NCI-H510A treated with DMSO at 0.1 percent for 48 hours (cell line): ENCODE results near the gene CENPU.
"Not testable (repeated sequence)": the region's sequence is repeated elsewhere in the genome, so short reads cannot be mapped to it uniquely, and the experiment has no call there.

ENCODE experiments used
- DNase-seq: peaks from one replicate; lab custom pipeline; 2025; lab: John Stamatoyannopoulos, UW

Gene CENPU

GRCh38 chr4:184752496-184753275 lies 18.8 kb upstream of the CENPU start:
- no peak for DNase-seq

DNA sequence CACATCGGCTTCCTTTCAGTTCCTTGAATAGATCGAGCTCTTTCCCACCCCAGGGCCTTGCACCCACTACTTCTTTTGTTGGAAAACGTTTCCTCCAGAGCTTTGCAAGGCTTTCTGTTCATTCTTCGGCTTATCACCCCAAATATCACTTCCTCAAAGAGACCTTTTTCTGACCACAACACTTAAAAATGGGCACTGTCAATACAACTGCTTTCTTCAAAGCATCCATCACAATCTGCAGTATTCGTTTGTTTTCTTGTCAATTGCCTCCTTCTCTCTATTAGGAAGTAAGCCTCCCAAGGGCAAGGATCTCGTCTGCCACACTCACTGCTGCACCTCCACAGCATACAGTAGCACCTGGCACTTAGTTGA lies 17.7 kb upstream of the CENPU start:
- DNase-seq, result no peak

- DNase-seq, result no peak
Observed at GRCh38 chr4:184750926-184751584, 17.2 kb upstream of the CENPU start.

GRCh38 chr4:184748251-184748652 lies 14.4 kb upstream of the CENPU start:
- DNase-seq, result no peak

GRCh38 chr4:184747034-184747830 lies 13.3 kb upstream of the CENPU start:
- DNase-seq, result peak; percentile 24

DNA sequence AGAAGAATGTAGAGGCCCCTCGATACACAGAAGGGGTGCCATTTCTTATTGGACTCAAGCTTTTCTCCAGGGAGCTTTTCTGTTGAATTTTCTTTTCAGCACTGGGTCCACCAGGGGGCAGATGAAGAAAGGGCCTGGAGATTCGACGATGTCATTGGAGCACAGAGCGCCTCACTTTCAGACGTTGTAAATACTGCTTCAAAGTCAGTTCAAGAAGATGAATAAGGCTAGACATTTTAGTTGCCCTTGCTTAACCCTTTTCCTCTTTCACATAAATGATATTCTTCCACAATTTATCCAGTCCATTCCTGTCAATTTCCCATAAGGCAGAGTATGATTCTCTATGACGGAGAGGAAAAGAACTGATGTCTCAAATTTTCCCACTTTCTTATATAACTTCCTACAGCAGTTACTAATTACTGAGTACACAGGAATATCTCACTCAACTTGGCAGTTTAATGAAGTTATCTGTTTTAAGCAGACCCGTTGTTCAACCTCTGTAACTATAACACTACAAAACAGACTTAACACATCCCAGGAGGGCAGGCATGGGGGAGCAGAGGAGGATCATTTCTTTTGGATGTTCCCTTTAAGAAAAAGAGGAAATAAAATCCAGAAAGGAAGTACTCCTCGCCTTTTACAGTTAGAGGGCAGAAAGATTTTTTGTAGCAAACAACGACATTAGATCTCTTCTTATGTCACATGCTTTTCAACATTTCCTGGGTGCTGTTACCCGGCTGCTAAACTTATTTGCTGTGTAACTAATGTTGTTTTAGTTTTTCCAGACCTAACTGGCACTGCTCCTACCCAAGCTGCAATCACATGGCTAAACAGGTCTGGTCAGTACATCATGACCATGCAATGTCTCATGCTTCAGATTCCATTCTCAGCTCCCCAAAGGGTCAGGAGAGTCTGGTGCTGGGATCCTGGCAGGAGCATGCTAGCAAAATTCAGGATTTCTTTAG lies 12.2 kb upstream of the CENPU start:
- peak; percentile 63 for DNase-seq

DNA sequence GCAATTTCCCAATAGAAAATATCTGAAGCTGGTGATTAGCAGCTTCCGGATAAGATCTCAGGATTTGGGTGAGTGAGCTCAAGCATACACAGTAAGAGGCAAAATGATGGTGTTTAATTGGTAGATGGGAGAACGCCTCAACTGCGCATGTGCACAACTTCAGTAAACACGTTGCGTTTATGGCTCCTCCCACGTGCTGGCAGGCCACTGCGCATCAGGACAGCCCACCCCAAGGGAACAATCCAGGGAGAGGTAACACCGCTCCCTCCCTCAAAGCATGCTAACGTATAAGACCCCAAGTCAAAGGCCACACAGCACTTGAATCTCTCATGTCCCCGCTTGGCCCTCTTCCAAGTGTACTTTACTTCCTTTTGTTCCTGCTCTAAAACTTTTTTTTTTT lies 10.3 kb upstream of the CENPU start:
- no peak for DNase-seq

- DNase-seq, result no peak
Observed at GRCh38 chr4:184743650-184744049, 9.8 kb upstream of the CENPU start.

GRCh38 chr4:184741651-184742050 lies 7.8 kb upstream of the CENPU start:
- not testable (repeated sequence) for DNase-seq

GRCh38 chr4:184740980-184741391 lies 7.1 kb upstream of the CENPU start:
- no peak for DNase-seq

DNA sequence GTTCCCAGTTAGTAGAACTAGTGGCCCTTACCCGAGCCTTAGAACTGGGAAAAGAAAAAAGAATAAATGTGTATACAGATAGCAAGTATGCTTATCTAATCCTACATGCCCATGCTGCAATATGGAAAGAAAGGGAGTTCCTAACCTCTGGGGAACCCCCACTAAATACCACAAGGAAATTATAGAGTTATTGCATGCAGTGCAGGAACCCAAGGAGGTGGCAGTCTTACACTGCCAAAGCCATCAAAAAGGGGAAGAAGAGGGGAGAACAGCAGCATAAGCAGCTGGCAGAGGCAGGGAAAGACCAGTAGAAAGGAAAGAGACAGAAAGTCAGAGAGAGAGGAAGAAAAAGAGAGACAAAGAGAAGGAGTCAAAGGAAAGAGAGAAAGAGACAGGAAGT lies 5.7 kb upstream of the CENPU start:
- DNase-seq, result not testable (repeated sequence)

- peak; percentile 8 for DNase-seq
Observed at GRCh38 chr4:184734758-184735157, 862 bp upstream of the CENPU start.

GRCh38 chr4:184732126-184732525 lies 1.8 kb downstream of the CENPU start:
- DNase-seq, result peak; percentile 16

DNA sequence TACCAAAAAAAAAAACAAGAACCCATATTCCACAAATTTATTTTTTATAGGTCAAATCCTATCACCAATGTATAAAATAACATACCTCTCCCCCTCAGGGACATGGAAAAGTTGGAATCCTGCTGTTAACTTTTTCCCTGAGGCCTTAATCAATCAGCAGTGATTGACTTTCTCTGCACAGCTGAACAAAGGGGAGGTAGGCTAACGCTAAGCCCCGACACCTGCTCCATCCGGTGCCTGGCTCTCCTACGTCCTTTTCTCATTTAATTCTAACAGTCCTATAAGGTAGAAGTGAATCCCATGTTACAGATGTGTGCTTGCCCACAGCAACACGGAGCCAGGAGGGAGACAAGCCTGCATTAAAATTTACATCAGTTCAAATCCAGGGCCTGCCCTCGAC lies 2.8 kb downstream of the CENPU start:
- DNase-seq, result no peak

DNA sequence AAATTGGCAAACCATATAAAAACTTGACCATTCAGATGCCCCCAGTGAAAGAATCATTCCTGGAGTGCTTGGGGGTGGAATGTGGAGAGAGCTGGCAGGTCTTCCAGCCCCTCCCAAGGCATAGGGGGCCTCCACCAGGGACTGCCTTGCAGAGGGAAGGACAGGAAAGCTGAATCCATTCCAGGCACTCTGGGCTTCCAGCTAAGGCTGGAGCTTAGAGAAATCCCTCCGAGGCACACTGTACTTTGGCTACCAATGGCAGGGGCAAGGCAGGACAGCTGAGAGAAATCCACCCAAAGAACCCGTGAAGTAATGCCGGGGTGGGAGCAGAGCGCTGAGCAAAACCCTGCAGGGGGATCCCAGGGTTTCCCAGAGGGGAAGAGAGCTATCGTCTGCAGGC lies 4.0 kb downstream of the CENPU start:
- no peak for DNase-seq

DNA sequence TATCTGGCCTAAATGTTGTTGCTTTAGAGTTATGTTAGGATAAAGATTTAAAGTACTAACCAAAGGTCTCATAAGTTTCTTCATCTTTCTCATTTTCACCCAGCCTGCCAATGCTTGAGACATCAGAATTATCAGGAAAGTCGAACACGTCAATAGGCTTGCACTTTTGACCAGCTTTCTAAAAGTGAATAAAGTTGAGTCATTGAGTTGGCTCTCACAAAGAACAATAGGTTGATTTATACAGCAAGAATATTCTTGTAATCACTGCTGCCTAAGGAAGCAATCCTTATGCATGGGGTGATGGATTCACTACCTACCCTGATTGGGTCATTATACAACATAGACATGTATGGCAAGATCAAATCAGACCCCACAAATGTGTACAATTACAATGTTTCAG lies 5.0 kb downstream of the CENPU start:
- DNase-seq, result no peak

GRCh38 chr4:184727430-184727829 lies 6.5 kb downstream of the CENPU start:
- DNase-seq, result no peak

DNA sequence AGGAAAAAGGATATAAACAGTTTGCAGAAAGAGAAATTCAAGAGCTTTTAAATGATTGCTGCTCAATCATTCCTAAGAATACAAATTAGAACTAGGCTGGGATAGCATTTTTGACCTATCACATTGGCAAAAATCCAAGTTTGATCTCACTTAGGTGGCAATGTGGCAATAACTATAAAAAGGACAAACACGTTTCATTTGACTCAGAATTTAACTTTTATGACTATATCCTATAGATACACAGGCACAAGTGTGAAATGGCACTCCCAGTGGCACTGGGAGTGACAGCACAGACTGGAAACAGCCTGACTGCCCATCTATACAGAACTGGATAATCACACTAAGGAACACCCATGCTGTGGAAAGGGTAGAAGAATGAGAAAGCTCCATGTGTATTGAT lies 11.1 kb downstream of the CENPU start:
- no peak for DNase-seq

DNA sequence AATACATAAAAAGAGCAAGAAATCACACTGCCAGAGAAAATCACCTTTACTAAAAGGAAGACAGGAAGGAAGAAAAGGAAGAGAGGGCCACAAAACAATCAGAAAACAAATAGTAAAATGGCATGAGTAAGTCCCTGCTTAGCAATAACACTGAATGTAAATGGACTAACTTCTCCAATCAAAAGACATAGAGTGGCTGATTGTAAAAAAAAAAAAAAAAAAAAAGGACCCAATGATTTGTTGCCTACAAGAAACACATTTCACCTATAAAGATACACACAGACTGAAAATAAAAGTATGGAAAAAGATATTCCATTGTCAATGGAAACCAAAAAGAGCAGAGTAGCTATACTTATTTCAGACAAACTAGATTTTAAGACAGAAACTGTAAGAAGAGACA lies 12.6 kb downstream of the CENPU start:
- no peak for DNase-seq

DNA sequence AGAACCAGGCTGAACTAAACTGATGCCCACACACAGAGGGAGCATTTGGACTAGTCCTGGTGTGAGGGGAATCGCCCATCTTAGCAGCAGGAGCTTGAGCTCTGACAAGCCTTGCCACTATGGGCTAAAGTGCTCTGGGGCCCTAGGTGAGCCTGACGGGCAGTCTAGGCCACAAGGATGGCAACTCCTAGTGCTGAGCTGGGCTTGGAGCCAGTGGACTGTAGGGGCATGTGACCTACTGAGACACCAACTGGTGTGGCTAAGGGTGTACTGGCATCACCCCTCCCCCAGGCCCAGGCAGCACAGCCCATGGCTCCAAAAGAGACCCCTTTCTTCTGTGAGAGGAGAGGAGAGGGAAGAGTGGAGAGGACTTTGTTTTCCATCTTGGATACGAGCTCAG lies 14.5 kb downstream of the CENPU start:
- DNase-seq, result no peak

DNA sequence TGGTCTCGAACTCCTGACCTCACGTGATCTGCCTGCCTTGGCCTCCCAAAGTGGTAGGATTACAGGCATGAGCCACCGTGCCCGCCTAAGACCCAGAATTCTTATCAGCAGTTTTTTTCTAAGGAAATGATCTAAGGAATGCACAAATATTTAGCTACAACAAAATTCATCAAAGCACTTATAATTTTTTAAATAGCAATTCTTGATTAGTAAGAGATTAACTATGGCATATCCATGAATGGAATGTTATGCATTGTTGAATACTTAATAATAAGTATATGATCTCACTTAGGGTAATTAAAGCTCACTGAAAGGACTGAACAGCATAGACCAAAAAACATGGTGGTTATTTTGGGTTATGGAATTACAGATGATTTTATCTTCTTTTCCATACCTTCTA lies 18.4 kb downstream of the CENPU start:
- no peak for DNase-seq

DNA sequence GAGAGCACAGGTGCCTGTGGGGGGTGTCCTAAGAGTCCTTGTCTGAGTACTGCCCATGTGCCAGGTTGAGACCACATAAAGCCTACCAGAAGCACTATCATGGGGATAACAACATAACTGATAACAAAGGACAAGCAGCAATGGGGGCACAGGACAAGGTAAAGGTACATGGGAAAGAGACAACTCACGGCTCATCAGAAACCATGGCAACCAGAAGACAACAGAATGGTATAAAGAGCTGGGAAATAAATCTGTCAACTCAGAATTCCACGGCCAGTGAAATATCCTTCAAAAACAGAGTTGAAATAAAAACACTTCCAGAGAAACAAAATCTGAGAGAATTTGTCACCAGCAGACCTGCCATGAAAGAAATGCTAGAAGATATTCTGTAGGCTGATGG lies 20.0 kb downstream of the CENPU start:
- DNase-seq, result no peak
